Large intestine (tissue), 3 donors: ENCODE measurements around the gene ING4. TPM values are rescaled to one million over a fixed set of nuclear protein-coding genes. Genes with fewer than 3 reads are reported as not detected.
A peak's percentile ranks its signal among the peaks of the same experiment; 100 is the strongest.

Source experiments
- DNase-seq, 2 donors: peaks; one replicate each; pipeline versions ENCODE4 v3.0.0 to v3.0.0-alpha.2; 2013
- H3K27ac ChIP-seq: one replicate; pipeline ENCODE4 v1.5.1; 2013; ENCODE audit warnings: low read length
- H3K27me3 ChIP-seq: 2 replicates; pipeline ENCODE4 v1.6.1; 2013; ENCODE audit warnings: low read length; ENCODE audit not compliant: control insufficient read depth, insufficient read depth
- H3K36me3 ChIP-seq: 2 replicates; pipeline ENCODE4 v1.6.1; 2013; ENCODE audit warnings: low read length; ENCODE audit not compliant: control insufficient read depth, insufficient read depth
- H3K4me1 ChIP-seq: one replicate; pipeline ENCODE4 v1.6.1; 2013; ENCODE audit warnings: low read length; ENCODE audit not compliant: control insufficient read depth, insufficient read depth
- H3K4me3 ChIP-seq: one replicate; pipeline ENCODE4 v1.5.1; 2013; ENCODE audit warnings: low read length
- H3K9me3 ChIP-seq: one replicate; pipeline ENCODE4 v1.6.1; 2013; ENCODE audit warnings: mild to moderate bottlenecking, low read depth, low read length, moderate library complexity; ENCODE audit not compliant: control insufficient read depth
- WGBS: methylation state at CpG from one replicate; pipeline ENCODE4 v1.1.5; 2013; ENCODE audit warnings: low lambda C conversion rate; ENCODE audit not compliant: insufficient coverage; 5-methylcytosine and 5-hydroxymethylcytosine counted together
- polyA plus RNA-seq: library from polyadenylated mRNA; unstranded; fragments of 120-200 nt; gene quantifications from one replicate; pipeline ENCODE4 v1.2.1, GENCODE V29; 2013

ING4 gene
- polyA plus RNA-seq, 1 donor, result 61.1 TPM

- no peak for DNase-seq
- no peak overlapping the region for H3K27ac ChIP-seq
- H3K27me3 ChIP-seq, result peaks cover 63% of the 10 kb centered on the region
- peaks cover 4% of the 10 kb centered on the region for H3K4me1 ChIP-seq
- H3K36me3 ChIP-seq, result no peaks in the 10 kb centered on the region
- H3K9me3 ChIP-seq, result peaks cover 5% of the 10 kb centered on the region
- H3K4me3 ChIP-seq, result no peak overlapping the region
- WGBS, result no CpG with 5 or more reads among the region's 8 CpGs
Observed at GRCh38 chr12:6698352-6699046, 35.6 kb upstream of the ING4 start.

- Histone ChIP-seq H3K4me1 (peaks cover 4% of the 10 kb centered on the region), H3K4me3 (no peak overlapping the region), H3K36me3 (no peaks in the 10 kb centered on the region), H3K27me3 (peaks cover 58% of the 10 kb centered on the region), H3K9me3 (peaks cover 5% of the 10 kb centered on the region), H3K27ac (no peak overlapping the region)
- DNase-seq, result peak in 1 of 2 donors; percentile 20
- 60% methylated on average over 1 of the region's 17 CpGs for WGBS
Observed at GRCh38 chr12:6697584-6698351, 34.8 kb upstream of the ING4 start.

- Histone ChIP-seq H3K4me3 (no peak overlapping the region), H3K27ac (no peak overlapping the region), H3K4me1 (peaks cover 4% of the 10 kb centered on the region), H3K9me3 (peaks cover 5% of the 10 kb centered on the region), H3K36me3 (no peaks in the 10 kb centered on the region), H3K27me3 (peaks cover 50% of the 10 kb centered on the region)
- WGBS, result 100% methylated on average over 1 of the region's 17 CpGs
- DNase-seq, result no peak
Observed at GRCh38 chr12:6696690-6697583, 34.0 kb upstream of the ING4 start.

GRCh38 chr12:6695313-6696045 lies 32.6 kb upstream of the ING4 start:
- WGBS, result no CpG with 5 or more reads among the region's 11 CpGs
- H3K27me3 ChIP-seq, result peaks cover 37% of the 10 kb centered on the region
- peaks cover 5% of the 10 kb centered on the region for H3K9me3 ChIP-seq
- H3K4me1 ChIP-seq, result peaks cover 1% of the 10 kb centered on the region
- DNase-seq, result no peak
- H3K27ac ChIP-seq, result no peak overlapping the region
- H3K36me3 ChIP-seq, result no peaks in the 10 kb centered on the region
- no peak overlapping the region for H3K4me3 ChIP-seq

- Histone ChIP-seq H3K9me3 (peaks cover under 1% of the 10 kb centered on the region), H3K27me3 (peaks cover 30% of the 10 kb centered on the region), H3K36me3 (no peaks in the 10 kb centered on the region), H3K4me3 (no peak overlapping the region), H3K27ac (no peak overlapping the region), H3K4me1 (peaks cover 5% of the 10 kb centered on the region)
- WGBS, result 83% methylated on average over 3 of the region's 9 CpGs
- DNase-seq, result no peak
Observed at GRCh38 chr12:6694701-6695100, 31.8 kb upstream of the ING4 start.

- Histone ChIP-seq H3K27ac (no peak overlapping the region), H3K36me3 (no peaks in the 10 kb centered on the region), H3K9me3 (no peaks in the 10 kb centered on the region), H3K4me3 (no peak overlapping the region), H3K4me1 (peaks cover 5% of the 10 kb centered on the region), H3K27me3 (peaks cover 22% of the 10 kb centered on the region)
- DNase-seq, result no peak
- WGBS, result 85% methylated on average over 2 of the region's 4 CpGs
Observed at GRCh38 chr12:6693832-6694355, 31.0 kb upstream of the ING4 start.

- Histone ChIP-seq H3K27ac (no peak overlapping the region), H3K4me1 (peaks cover 5% of the 10 kb centered on the region), H3K4me3 (no peak overlapping the region), H3K36me3 (no peaks in the 10 kb centered on the region), H3K9me3 (no peaks in the 10 kb centered on the region), H3K27me3 (peaks cover 12% of the 10 kb centered on the region)
- WGBS, result no CpG with 5 or more reads among the region's 2 CpGs
- no peak for DNase-seq
Observed at GRCh38 chr12:6692888-6693287, 30.0 kb upstream of the ING4 start.

GRCh38 chr12:6691473-6691872 lies 28.6 kb upstream of the ING4 start:
- no peak overlapping the region for H3K27ac ChIP-seq
- H3K4me3 ChIP-seq, result no peak overlapping the region
- H3K36me3 ChIP-seq, result no peaks in the 10 kb centered on the region
- WGBS, result no CpG with 5 or more reads among the region's 4 CpGs
- peaks cover 5% of the 10 kb centered on the region for H3K4me1 ChIP-seq
- no peaks in the 10 kb centered on the region for H3K9me3 ChIP-seq
- no peaks in the 10 kb centered on the region for H3K27me3 ChIP-seq
- DNase-seq, result no peak

- Histone ChIP-seq H3K27ac (peak within 1 kb of the TSS; percentile 93), H3K4me3 (peak within 1 kb of the TSS; percentile 87), H3K27me3 (no peaks in the 10 kb centered on the region), H3K9me3 (no peaks in the 10 kb centered on the region), H3K4me1 (peaks cover 5% of the 10 kb centered on the region), H3K36me3 (peaks cover 5% of the 10 kb centered on the region)
- no CpG with 5 or more reads among the region's 72 CpGs for WGBS
- DNase-seq, result peak; percentile 99 to 100
Observed at GRCh38 chr12:6688999-6689882, 26.3 kb upstream of the ING4 start, which contains the start of gene ZNF384. TSS of gene ZNF384 (minus strand) at chr12:6689375. CDS start at chr12:6679520, 9,855 bp downstream.
